Cardiac muscle cell (in vitro differentiated cells and primary cell): Measurements from ENCODE around the gene CFAP92. TPM values are rescaled to one million over a fixed set of nuclear protein-coding genes. Genes with fewer than 3 reads are reported as not detected.

Experiments
- DNase-seq, 2 donors: peaks; one replicate each; pipeline versions ENCODE4 v3.0.0 to v3.0.0-alpha.2; 2010 to 2017; ENCODE audit warnings: low read depth in 1 of 2, low spot score in 1 of 2
- H3K27ac ChIP-seq: fragments of 200-600 bp; sonication (generic); 2 replicates; pipeline ENCODE4 v1.5.1; 2016
- H3K27me3 ChIP-seq: fragments of 200-600 bp; sonication (generic); 2 replicates; pipeline ENCODE4 v1.6.0; 2016; ENCODE audit warnings: control low read depth
- H3K36me3 ChIP-seq: fragments of 200-600 bp; sonication (generic); 2 replicates; pipeline ENCODE4 v1.5.1; 2016; ENCODE audit warnings: control low read depth
- H3K4me1 ChIP-seq: fragments of 200-600 bp; sonication (generic); 2 replicates; pipeline ENCODE4 v1.8.1; 2017; ENCODE audit warnings: low read depth, mild to moderate bottlenecking, mixed run types
- H3K4me3 ChIP-seq: fragments of 200-600 bp; sonication (generic); 2 replicates; pipeline ENCODE4 v1.5.1; 2016; ENCODE audit warnings: mild to moderate bottlenecking
- H3K9me3 ChIP-seq: fragments of 200-600 bp; sonication (generic); 2 replicates; pipeline ENCODE4 v1.5.1; 2017; ENCODE audit warnings: low read depth, mild to moderate bottlenecking, control low read depth
- polyA plus RNA-seq: library from polyadenylated mRNA; unstranded; fragments of >200 nt; fragmentation: Nextera tagmentation; extraction: Ambion mirVana; gene quantifications from 2 replicates; pipeline ENCODE4 v1.2.1, GENCODE V29; 2016
- total RNA-seq: library from RNA; depleted of rRNA; stranded (reverse); fragments of >200 nt; gene quantifications from 2 replicates; pipeline ENCODE4 v1.2.3, GENCODE V29; 2016
- TF ChIP-seq, protein P1 (sequence below): IDR thresholded peaks from 2 replicates; pipeline ENCODE4 v1.5.1; 2012; ENCODE audit warnings: low read depth, mild to moderate bottlenecking, low read length

The CFAP92 gene, protein sequence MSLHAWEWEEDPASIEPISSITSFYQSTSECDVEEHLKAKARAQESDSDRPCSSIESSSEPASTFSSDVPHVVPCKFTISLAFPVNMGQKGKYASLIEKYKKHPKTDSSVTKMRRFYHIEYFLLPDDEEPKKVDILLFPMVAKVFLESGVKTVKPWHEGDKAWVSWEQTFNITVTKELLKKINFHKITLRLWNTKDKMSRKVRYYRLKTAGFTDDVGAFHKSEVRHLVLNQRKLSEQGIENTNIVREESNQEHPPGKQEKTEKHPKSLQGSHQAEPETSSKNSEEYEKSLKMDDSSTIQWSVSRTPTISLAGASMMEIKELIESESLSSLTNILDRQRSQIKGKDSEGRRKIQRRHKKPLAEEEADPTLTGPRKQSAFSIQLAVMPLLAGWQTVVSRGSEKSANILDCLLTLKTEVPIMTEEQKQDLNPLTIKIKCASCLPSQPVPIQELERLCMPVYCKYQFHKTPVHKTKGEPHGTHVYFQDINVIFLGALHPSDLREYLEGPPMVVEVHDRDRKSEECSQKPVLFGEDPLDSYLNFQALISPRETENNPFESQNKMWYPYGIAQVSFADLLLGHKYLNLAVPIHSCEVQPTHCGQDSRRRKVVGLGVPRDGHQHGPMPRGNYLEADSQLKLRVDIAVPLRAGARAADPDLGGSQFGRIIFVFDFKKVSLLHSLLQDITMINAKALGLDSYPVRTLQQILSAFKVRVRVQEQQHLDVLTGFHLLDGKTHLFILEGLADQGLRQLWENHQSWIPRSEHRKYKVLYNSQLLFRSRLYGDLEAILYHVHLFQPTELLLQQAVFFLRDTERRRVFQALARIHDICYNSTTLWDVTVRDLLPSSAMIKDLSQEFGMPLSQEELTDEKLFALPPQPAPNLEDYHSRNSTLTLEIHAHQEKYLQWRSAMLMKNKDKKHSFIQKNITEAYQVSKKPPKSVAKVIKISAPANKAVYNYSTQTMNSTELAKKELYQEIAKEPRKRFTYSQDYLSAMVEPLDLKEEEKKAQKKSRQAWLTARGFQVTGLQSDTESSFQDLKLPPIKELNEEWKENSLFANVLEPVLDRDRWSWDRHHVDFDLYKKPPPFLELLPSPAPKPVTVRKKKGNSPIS
- total RNA-seq (0.53 and 0.60 TPM in 2 replicates), polyA plus RNA-seq (0.57 and 0.95 TPM in 2 replicates)

DNA sequence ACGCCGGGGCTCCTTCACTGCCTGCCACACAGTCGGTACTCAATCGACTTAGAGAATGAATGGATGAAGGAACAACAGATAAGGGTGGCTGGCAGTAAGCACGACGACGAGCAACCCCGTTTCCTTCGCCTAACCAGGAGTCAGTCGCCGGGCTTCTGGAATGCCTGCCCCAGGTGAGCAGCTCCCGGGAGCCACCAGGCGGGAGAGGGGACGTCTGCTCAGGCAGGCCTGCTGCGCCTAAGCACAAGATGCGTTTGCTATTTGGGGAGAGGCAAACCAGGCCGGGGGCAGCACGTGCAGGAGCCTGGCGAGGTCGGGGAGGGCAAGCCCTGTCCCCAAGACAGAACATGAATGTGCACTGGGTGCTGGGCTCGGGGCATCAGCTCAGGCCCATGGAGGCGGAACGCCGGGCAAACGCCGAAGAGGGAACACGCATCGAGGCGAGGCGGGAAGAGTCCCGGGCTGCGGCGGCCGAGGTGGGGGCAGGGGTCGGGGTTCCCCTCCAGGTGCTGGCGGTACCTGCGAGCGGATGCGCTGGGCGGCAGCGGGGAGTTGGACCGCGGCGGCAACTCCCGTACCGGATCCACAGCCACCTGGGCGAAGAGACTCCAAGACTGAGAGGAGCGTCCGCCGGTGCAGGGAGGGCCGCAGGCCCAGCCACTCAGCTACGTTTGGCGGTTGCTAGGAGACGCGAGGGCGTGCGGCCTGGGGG is at the start of gene CFAP92:
TSS of gene CFAP92 (minus strand) at position 616 of the 712 bp plus-strand sequence. CDS start 772 bp downstream, outside the sequence.
- H3K4me1 ChIP-seq, result no peaks in the 10 kb centered on the region
- TF ChIP-seq, protein P1, sequence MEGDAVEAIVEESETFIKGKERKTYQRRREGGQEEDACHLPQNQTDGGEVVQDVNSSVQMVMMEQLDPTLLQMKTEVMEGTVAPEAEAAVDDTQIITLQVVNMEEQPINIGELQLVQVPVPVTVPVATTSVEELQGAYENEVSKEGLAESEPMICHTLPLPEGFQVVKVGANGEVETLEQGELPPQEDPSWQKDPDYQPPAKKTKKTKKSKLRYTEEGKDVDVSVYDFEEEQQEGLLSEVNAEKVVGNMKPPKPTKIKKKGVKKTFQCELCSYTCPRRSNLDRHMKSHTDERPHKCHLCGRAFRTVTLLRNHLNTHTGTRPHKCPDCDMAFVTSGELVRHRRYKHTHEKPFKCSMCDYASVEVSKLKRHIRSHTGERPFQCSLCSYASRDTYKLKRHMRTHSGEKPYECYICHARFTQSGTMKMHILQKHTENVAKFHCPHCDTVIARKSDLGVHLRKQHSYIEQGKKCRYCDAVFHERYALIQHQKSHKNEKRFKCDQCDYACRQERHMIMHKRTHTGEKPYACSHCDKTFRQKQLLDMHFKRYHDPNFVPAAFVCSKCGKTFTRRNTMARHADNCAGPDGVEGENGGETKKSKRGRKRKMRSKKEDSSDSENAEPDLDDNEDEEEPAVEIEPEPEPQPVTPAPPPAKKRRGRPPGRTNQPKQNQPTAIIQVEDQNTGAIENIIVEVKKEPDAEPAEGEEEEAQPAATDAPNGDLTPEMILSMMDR, result no peak
- H3K27me3 ChIP-seq, result peaks cover 51% of the 10 kb centered on the region
- peak within 1 kb of the TSS; percentile 37 for H3K4me3 ChIP-seq
- no peaks in the 10 kb centered on the region for H3K9me3 ChIP-seq
- no peak within 1 kb of the TSS for H3K27ac ChIP-seq
- no peaks in the 10 kb centered on the region for H3K36me3 ChIP-seq
- DNase-seq, result peak; percentile 76 to 92

DNA sequence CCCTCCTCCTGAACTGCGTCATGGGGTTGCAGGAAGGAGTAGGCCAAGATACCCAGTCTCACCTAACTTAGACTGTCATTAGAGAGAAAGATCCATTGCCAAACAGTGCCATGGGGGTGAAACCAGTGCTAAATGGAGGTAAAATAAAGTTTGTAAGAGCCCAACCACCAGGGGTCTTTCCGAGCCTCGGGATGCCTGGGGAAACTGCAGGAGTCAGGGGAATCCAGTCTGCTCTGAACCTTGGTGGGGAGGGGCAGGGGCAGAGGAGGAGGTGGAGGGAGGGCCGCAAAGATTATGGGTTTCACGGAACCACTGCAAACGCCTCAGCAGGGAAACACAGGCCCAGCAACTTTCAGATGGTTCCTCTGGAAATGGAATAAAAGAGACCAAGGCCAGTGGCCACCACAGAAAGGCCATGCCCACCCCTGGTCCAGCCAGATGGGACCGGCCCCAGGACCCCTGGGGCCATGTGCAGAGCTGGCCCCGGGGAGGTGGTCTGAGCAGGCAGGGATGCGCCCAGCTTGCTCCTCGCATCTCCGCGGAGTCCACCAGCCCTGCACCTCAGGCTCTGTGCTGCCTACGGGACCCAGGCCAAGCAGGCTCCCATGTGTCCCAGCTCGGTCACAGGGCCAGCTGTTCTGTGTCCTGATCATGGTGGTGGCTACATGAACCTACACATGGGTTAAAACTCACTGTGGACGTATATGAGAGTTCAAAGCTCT is 46.9 kb upstream of the CFAP92 start:
- no peak overlapping the region for H3K27ac ChIP-seq
- H3K9me3 ChIP-seq, result no peaks in the 10 kb centered on the region
- no peak overlapping the region for H3K4me3 ChIP-seq
- TF ChIP-seq, protein P1, result no peak
- H3K4me1 ChIP-seq, result no peaks in the 10 kb centered on the region
- no peak for DNase-seq
- no peaks in the 10 kb centered on the region for H3K27me3 ChIP-seq
- no peaks in the 10 kb centered on the region for H3K36me3 ChIP-seq

GRCh38 chr3:129040039-129040336 is 46.1 kb upstream of the CFAP92 start:
- Histone ChIP-seq H3K9me3 (no peaks in the 10 kb centered on the region), H3K27me3 (no peaks in the 10 kb centered on the region), H3K27ac (no peak overlapping the region), H3K36me3 (no peaks in the 10 kb centered on the region), H3K4me1 (no peaks in the 10 kb centered on the region), H3K4me3 (no peak overlapping the region)
- no peak for DNase-seq
- TF ChIP-seq, protein P1, result no peak

- Histone ChIP-seq H3K27me3 (no peaks in the 10 kb centered on the region), H3K4me3 (no peak overlapping the region), H3K4me1 (no peaks in the 10 kb centered on the region), H3K9me3 (no peaks in the 10 kb centered on the region), H3K27ac (no peak overlapping the region), H3K36me3 (no peaks in the 10 kb centered on the region)
- peak in 1 of 2 donors; percentile 59 for DNase-seq
- TF ChIP-seq, protein P1, result no peak
These were observed 45.6 kb upstream of the CFAP92 start for GRCh38 chr3:129039271-129040038.
